Epithelial cell of proximal tubule (primary cell): Measurements from ENCODE around the gene ALX4. TPM values are rescaled to one million over a fixed set of nuclear protein-coding genes. Genes with fewer than 3 reads are reported as not detected.

Source experiments
- DNase-seq: peaks from one replicate; pipeline ENCODE4 v3.0.0-alpha.2; 2011; ENCODE audit warnings: low read depth
- H3K4me3 ChIP-seq: 2 replicates; pipeline ENCODE4 v1.5.1; 2011; ENCODE audit warnings: low read depth, mild to moderate bottlenecking, low read length
- total RNA-seq: library from RNA; depleted of rRNA; stranded (reverse); fragments of >200 nt; gene quantifications from 2 replicates; pipeline ENCODE4 v1.2.3, GENCODE V29; 2015
- TF ChIP-seq, protein P1 (sequence below): conservative IDR thresholded peaks from 2 replicates; pipeline ENCODE4 v1.5.1; 2012; ENCODE audit warnings: low read depth, mild to moderate bottlenecking, low read length

ALX4 gene
- total RNA-seq, 1 donor from 2014 or later = not detected

GRCh38 chr11:44237156-44237555, 72.8 kb downstream of the ALX4 start:
- TF ChIP-seq, protein P1, sequence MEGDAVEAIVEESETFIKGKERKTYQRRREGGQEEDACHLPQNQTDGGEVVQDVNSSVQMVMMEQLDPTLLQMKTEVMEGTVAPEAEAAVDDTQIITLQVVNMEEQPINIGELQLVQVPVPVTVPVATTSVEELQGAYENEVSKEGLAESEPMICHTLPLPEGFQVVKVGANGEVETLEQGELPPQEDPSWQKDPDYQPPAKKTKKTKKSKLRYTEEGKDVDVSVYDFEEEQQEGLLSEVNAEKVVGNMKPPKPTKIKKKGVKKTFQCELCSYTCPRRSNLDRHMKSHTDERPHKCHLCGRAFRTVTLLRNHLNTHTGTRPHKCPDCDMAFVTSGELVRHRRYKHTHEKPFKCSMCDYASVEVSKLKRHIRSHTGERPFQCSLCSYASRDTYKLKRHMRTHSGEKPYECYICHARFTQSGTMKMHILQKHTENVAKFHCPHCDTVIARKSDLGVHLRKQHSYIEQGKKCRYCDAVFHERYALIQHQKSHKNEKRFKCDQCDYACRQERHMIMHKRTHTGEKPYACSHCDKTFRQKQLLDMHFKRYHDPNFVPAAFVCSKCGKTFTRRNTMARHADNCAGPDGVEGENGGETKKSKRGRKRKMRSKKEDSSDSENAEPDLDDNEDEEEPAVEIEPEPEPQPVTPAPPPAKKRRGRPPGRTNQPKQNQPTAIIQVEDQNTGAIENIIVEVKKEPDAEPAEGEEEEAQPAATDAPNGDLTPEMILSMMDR = no peak
- no peak for DNase-seq
- no peak overlapping the region for H3K4me3 ChIP-seq

DNA sequence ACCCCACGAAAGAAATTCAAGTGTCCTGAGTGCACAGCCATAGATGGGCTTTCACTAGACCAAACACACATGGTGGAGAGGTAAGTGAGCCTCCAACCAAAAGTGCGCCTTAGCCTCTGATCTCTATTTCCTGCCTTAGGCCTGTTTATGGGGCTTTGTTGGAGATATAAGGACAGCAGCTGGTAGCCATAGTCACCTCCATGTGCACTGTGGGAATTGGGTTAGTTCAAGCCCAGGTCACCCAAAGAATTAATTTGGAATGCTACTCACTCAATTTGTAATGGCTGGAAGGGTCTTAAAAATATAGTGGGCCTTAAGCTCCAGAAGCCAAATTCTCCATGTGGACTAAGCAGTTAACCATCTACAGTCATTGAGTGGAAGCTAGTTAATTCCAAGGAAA, 73.6 kb downstream of the ALX4 start:
- H3K4me3 ChIP-seq = no peak overlapping the region
- no peak for DNase-seq
- TF ChIP-seq, protein P1 = no peak

DNA sequence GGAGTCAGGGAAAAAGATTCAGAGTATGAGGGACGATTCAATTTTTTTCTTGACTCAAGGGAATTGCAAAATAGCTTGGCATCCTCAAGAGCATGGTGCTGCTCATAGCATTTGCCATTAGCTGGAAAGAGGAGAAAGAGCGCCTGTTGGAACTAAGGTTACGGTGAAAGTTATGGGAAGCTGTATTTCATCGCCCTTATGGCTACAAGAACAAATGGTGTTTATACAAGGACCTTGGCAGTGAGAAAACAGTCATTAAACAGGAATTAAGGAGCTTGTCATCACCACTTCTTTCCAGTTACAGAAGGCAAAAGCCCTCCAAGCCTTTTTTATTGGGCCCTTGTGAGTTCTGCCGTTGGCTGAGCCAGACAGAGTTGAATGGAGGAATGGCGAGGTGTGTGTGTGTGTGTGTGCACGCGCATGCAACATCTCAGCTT, 74.2 kb downstream of the ALX4 start:
- TF ChIP-seq, protein P1 = no peak
- H3K4me3 ChIP-seq = no peak overlapping the region
- DNase-seq = no peak

DNA sequence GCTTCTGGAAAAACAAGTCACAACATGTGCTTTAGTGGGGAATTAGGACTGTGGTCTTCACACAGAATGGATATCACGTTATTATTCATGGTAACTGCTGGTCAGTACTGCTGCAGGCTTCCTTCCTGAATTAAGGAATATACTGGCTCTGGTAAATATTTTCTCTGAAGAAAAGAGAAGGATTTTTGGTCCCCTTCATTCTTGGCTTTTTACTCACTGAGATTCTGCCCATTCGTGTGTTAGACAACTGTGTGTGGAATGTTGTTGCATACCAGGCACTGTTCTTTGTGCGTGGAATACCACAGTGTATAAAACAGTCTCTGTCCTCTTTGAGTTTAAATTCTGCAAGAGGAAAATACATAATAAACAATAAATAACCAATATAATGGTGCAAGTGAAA, 80.3 kb downstream of the ALX4 start:
- no peak overlapping the region for H3K4me3 ChIP-seq
- no peak for DNase-seq

GRCh38 chr11:44229098-44229497, 80.8 kb downstream of the ALX4 start:
- DNase-seq = no peak
- no peak overlapping the region for H3K4me3 ChIP-seq
- TF ChIP-seq, protein P1 = no peak

More for the DNA sequence above, 80.3 kb downstream of the ALX4 start:
- TF ChIP-seq, protein P1 = no peak

DNA sequence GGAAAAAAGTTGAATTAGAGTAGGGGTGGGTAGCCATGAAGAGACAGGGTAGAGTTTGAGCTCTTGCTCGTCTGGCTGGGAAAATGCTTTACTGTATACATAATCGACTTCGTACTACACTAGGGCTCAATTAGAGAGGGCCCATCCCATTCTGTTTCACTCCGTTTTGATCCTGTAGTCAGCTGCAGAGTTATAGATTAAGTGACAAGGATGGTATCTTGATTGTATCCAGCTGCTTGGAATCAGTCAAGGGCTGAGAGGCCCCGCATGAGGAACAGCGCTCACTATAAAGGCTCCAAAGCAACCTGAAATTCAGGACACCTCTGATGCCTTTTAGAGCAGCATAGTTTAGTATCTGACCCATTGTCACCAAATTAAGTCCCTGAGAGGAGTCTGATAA, 81.6 kb downstream of the ALX4 start:
- TF ChIP-seq, protein P1 = no peak
- H3K4me3 ChIP-seq = no peak overlapping the region
- no peak for DNase-seq

- H3K4me3 ChIP-seq = no peak overlapping the region
- TF ChIP-seq, protein P1 = no peak
- DNase-seq = no peak
Observed at GRCh38 chr11:44226945-44227344, 83.0 kb downstream of the ALX4 start.
